Astrocyte of the spinal cord (primary cell): ENCODE measurements around the gene IPMK.
"Not testable (repeated sequence)": the region's sequence is repeated elsewhere in the genome, so short reads cannot be mapped to it uniquely, and the experiment has no call there.

Experiments
- DNase-seq: peaks from one replicate; pipeline ENCODE4 v3.0.0; 2011; ENCODE audit warnings: low read depth, low spot score
- H3K4me3 ChIP-seq: 2 replicates; pipeline ENCODE4 v1.5.1; 2011; ENCODE audit warnings: low read depth, mild to moderate bottlenecking, low read length, moderate library complexity
- CTCF ChIP-seq: IDR thresholded peaks from 2 replicates; pipeline ENCODE4 v1.5.1; 2012; ENCODE audit warnings: low read depth, mild to moderate bottlenecking, low read length, inconsistent platforms
- in situ Hi-C: cut with HindIII; loops from 2 replicates; pipeline ENCODE4 v1.10.0; 2017; ENCODE audit warnings: low sequenced_read_pairs

The IPMK gene

GRCh38 chr10:58264780-58265179 is 2.9 kb downstream of the IPMK start:
- TF ChIP-seq CTCF = no peak
- DNase-seq = no peak
- in situ Hi-C loops = no loop called here
- no peak overlapping the region for H3K4me3 ChIP-seq

- DNase-seq = no peak
- no peak for TF ChIP-seq CTCF
- in situ Hi-C loops = no loop called here
- H3K4me3 ChIP-seq = no peak overlapping the region
Measured at GRCh38 chr10:58262766-58263165, 4.9 kb downstream of the IPMK start.

- in situ Hi-C loops = no loop called here
- no peak for TF ChIP-seq CTCF
- no peak for DNase-seq
- H3K4me3 ChIP-seq = no peak overlapping the region
Measured at GRCh38 chr10:58260334-58260733, 7.4 kb downstream of the IPMK start.

GRCh38 chr10:58258977-58259692 is 8.6 kb downstream of the IPMK start:
- in situ Hi-C loops = no loop called here
- no peak for DNase-seq
- no peak overlapping the region for H3K4me3 ChIP-seq
- peak; percentile 29 for TF ChIP-seq CTCF

- in situ Hi-C loops, DNase-seq, H3K4me3 ChIP-seq: not testable (repeated sequence)
Measured at GRCh38 chr10:58256013-58256780, 11.5 kb downstream of the IPMK start.

- in situ Hi-C loops = no loop called here
- DNase-seq = no peak
Measured at GRCh38 chr10:58254644-58255043, 13.1 kb downstream of the IPMK start.

More at GRCh38 chr10:58254644-58255043, 13.1 kb downstream of the IPMK start:
- no peak overlapping the region for H3K4me3 ChIP-seq
- TF ChIP-seq CTCF = no peak
